Mammary epithelial cell (primary cell): ENCODE data around the gene ZNF112.

ENCODE experiments used
- CTCF ChIP-seq, 2 donors: IDR thresholded peaks in 1 of 2; conservative IDR thresholded peaks in 1 of 2; 2 replicates each; pipeline ENCODE4 v1.5.1; 2011 to 2012; ENCODE audit warnings: inconsistent platforms in 2 of 2, low read length in 2 of 2, mild to moderate bottlenecking in 2 of 2, control low read depth in 1 of 2, low read depth in 1 of 2; ENCODE audit not compliant: insufficient read depth in 1 of 2; ENCODE audit errors: extremely low read depth in 1 of 2
- EZH2 ChIP-seq: IDR thresholded peaks from 2 replicates; pipeline ENCODE4 v1.6.1; 2012; ENCODE audit warnings: low read length, inconsistent platforms, borderline replicate concordance

GRCh38 chr19:44278181-44278690, 78.2 kb downstream of the ZNF112 start:
- TF ChIP-seq CTCF (conservative IDR thresholded peaks at IDR 0.05 in 1 of 2, IDR thresholded peaks at IDR 0.05 in 1 of 2; ENCODE audit: extremely low read depth in 1 of 2, insufficient read depth in 1 of 2, low read depth in 1 of 2, low read length in 2 of 2) (no peak), EZH2 (no peak)
